ENCODE data around the gene C1orf56. TPM values are rescaled to one million over a fixed set of nuclear protein-coding genes. Genes with fewer than 3 reads are reported as not detected.

The C1orf56 gene, protein sequence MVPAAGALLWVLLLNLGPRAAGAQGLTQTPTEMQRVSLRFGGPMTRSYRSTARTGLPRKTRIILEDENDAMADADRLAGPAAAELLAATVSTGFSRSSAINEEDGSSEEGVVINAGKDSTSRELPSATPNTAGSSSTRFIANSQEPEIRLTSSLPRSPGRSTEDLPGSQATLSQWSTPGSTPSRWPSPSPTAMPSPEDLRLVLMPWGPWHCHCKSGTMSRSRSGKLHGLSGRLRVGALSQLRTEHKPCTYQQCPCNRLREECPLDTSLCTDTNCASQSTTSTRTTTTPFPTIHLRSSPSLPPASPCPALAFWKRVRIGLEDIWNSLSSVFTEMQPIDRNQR
- 5.7 to 8.6 TPM (median 6.6 TPM) in 5 replicates for total RNA-seq (2022; extraction: Qiagen RNA extraction)

DNA sequence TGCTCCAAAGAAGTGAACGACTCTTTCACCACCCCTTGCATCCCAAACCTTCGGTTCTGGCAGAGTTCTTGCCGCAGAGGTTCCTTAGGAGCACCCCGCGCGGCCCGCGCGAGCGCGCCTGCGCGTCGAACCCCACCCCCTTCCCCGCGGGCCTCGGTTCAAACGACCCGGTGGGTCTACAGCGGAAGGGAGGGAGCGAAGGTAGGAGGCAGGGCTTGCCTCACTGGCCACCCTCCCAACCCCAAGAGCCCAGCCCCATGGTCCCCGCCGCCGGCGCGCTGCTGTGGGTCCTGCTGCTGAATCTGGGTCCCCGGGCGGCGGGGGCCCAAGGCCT lies at the start of gene C1orf56:
C1orf56 (plus strand) TSS at position 161 of the 334 bp plus-strand sequence; CDS start at position 258, 97 bp downstream.

DNA sequence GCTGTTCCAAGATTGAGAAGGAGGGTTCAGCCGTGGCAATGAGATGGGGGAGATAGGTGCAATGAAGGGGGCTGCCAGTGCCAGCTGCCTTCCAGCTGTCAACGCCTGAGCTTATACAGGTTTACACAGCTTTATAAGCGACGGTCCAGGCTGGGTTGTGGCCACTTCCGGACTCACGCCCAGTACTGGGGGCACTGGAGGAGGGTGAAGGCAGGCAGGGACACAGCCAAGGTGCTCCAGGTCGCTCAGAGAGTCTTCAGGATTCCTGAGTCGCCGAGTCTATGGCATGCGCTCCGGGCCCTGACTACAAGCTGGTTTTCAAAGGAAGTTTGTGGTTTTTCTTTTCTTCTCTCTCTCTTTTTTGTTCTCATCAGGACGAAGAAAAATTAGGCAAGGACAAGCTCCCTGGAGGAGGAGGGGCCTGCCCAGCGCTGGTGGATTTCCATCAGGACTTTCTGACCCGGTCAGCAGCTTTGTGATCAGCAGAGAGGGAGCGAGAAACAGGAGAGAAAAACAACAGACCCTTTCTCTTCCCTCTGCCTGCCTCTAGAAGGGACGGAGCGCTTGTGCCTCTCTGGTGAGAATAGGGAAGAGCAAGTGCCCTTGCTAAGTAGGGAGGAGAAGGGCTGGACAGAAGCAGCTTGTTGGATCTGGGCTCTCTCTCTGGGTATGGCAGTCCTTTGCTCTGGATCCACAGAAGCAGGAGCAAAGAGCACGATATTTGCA lies 41.1 kb upstream of the C1orf56 start, which contains the start of gene MINDY1:
MINDY1 (minus strand) TSS at position 576 of the 726 bp plus-strand sequence. CDS start 4,285 bp downstream, outside the sequence.

GRCh38 chr1:151008244-151009205 lies 39.0 kb upstream of the C1orf56 start, which contains the start of gene PRUNE1:
Gene PRUNE1 (plus strand): TSS chr1:151008449. CDS start chr1:151008633, 184 bp downstream.

GRCh38 chr1:151036356-151036755 lies 11.2 kb upstream of the C1orf56 start, which contains the start of gene BNIPL:
Gene BNIPL (plus strand): TSS chr1:151036586. CDS start chr1:151036726, 140 bp downstream.

GRCh38 chr1:151059109-151060006 lies 11.8 kb downstream of the C1orf56 start, which contains the start of gene CDC42SE1:
Gene CDC42SE1 (minus strand): TSS chr1:151059622. CDS start chr1:151055730, 3,892 bp downstream.

DNA sequence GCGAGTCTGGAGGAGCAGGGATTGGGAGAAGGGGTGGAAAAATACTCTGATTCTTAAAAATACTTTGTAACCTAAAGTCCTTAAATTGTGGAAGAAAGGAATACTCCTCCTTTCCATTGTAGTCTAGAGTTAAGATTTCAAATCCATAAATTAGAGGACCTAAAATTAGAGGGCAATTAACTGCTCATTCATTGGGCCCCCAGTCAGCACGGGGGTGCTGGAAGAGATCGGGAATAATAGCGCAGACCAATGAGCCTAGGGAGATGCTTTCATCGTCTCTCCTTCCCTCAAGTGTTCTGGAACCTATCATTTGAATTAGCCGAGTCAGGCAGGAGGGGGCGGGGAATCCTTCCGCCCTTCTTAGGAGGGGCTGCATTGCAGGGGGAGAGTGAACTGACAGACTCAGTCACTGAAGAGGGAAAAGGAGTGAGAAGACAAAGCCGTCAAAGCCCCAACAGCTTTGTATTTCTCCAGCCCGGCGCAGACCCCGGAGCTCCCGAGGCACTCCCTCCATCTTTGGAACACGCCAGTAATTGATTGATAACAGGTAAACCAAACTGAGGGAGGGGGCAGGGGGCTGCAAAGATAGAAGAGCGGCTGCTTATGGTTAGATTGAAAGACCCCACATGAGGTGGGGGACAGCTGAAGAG lies 12.6 kb downstream of the C1orf56 start, which contains the start of gene MLLT11:
MLLT11 (plus strand) TSS at position 391 of the 650 bp plus-strand sequence. CDS start 6,828 bp downstream, outside the sequence.

DNA sequence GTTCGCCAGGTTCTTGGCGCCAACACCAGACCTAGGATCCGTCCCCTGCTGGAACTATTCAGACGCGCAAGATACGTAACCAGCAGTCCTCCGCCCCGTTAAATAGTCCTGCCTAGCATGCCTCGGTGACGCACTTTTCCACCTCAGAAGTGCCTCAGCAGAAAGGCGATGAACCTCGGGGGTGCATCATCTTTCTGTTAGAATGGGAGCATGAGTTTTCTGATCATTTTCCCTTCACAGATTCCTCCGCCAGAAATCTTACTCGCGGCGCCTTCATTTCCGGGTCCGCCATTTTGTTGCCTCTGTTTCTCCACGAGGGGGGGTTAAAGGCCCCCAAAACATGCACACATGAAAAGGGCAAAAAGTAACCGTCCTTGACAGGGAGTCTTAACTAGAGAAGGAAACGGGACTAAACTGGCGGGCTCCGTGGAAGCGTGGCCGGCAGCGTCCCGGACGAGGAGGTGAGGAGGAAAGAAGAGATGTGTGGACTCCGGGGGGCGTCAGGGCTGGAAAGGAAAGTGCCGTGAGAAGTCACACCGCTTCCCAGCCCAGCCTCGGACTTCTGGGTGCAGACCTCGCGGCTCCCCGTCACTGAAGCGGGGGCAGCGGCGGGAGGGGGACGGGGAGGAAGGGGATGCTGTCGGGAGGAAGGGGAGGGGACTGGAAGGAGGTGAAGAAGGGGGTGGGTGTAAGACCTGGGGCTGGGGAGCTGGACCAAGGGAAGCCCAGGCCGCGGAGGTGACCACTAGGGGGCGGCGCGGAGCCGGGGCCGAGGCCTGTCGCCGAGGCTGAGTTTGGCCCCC lies 23.1 kb downstream of the C1orf56 start, which contains the start of gene GABPB2:
GABPB2 (plus strand) TSS at position 288 of the 803 bp plus-strand sequence. CDS start 17,429 bp downstream, outside the sequence.

Other genes starting within 250 kb of the C1orf56 start
- 1.4 to 2.2 TPM (median 1.7 TPM) in 5 replicates for gene CTSK, start 239.5 kb upstream of the C1orf56 start, total RNA-seq (2022; extraction: Qiagen RNA extraction)
- 9.4 to 14.5 TPM (median 11.9 TPM) in 5 replicates for gene ARNT, start 171.2 kb upstream of the C1orf56 start, total RNA-seq (2022; extraction: Qiagen RNA extraction)
- gene CTXND2, start 160.6 kb upstream of the C1orf56 start, total RNA-seq (2022; extraction: Qiagen RNA extraction) = not detected in 5 replicates
- 21.2 to 26.1 TPM (median 23.9 TPM) in 5 replicates for gene SETDB1, start 121.4 kb upstream of the C1orf56 start, total RNA-seq (2022; extraction: Qiagen RNA extraction)
- 239 to 262 TPM (median 246 TPM) in 5 replicates for gene CERS2, start 72.9 kb upstream of the C1orf56 start, total RNA-seq (2022; extraction: Qiagen RNA extraction)
- 0.51 to 1.2 TPM (median 0.92 TPM) in 5 replicates for gene ANXA9, start 65.5 kb upstream of the C1orf56 start, total RNA-seq (2022; extraction: Qiagen RNA extraction)
- 2.1 to 3.7 TPM (median 2.8 TPM) in 5 replicates for gene MINDY1, start 40.8 kb upstream of the C1orf56 start, total RNA-seq (2022; extraction: Qiagen RNA extraction)
- 11.3 to 15.4 TPM (median 15.0 TPM) in 5 replicates for gene PRUNE1, start 39.3 kb upstream of the C1orf56 start, total RNA-seq (2022; extraction: Qiagen RNA extraction)
- 0.06 to 0.30 TPM (median 0.15 TPM) in 5 replicates for gene BNIPL, start 11.2 kb upstream of the C1orf56 start, total RNA-seq (2022; extraction: Qiagen RNA extraction)
- gene CDC42SE1, start 11.9 kb downstream of the C1orf56 start, total RNA-seq (2022; extraction: Qiagen RNA extraction) = 76.7 to 92.0 TPM (median 80.0 TPM) in 5 replicates
- 13.2 to 16.7 TPM (median 16.1 TPM) in 5 replicates for gene MLLT11, start 12.6 kb downstream of the C1orf56 start, total RNA-seq (2022; extraction: Qiagen RNA extraction)
- gene GABPB2, start 23.0 kb downstream of the C1orf56 start, total RNA-seq (2022; extraction: Qiagen RNA extraction) = 2.4 to 3.1 TPM (median 2.9 TPM) in 5 replicates
- 1.5 to 2.6 TPM (median 1.7 TPM) in 5 replicates for gene SEMA6C, start 98.9 kb downstream of the C1orf56 start, total RNA-seq (2022; extraction: Qiagen RNA extraction)
- gene TNFAIP8L2, start 108.9 kb downstream of the C1orf56 start, total RNA-seq (2022; extraction: Qiagen RNA extraction) = not detected in 5 replicates
- 5.1 to 7.5 TPM (median 6.3 TPM) in 5 replicates for gene LYSMD1, start 118.2 kb downstream of the C1orf56 start, total RNA-seq (2022; extraction: Qiagen RNA extraction)
- gene SCNM1, start 118.4 kb downstream of the C1orf56 start, total RNA-seq (2022; extraction: Qiagen RNA extraction) = 44.5 to 47.6 TPM (median 46.1 TPM) in 5 replicates
- 0.25 to 0.32 TPM (median 0.30 TPM) in 3 of 5 replicates, not detected in the others for gene TMOD4, start 128.2 kb downstream of the C1orf56 start, total RNA-seq (2022; extraction: Qiagen RNA extraction)
- gene VPS72, start 142.4 kb downstream of the C1orf56 start, total RNA-seq (2022; extraction: Qiagen RNA extraction) = 42.7 to 63.6 TPM (median 44.0 TPM) in 5 replicates
- gene PIP5K1A, start 150.8 kb downstream of the C1orf56 start, total RNA-seq (2022; extraction: Qiagen RNA extraction) = 45.0 to 60.9 TPM (median 49.8 TPM) in 5 replicates
- gene PSMD4, start 207.0 kb downstream of the C1orf56 start, total RNA-seq (2022; extraction: Qiagen RNA extraction) = 173 to 208 TPM (median 192 TPM) in 5 replicates
- gene ZNF687, start 234.5 kb downstream of the C1orf56 start, total RNA-seq (2022; extraction: Qiagen RNA extraction) = 10.6 to 14.6 TPM (median 12.9 TPM) in 5 replicates